Activated naive CD4-positive, alpha-beta T cell (primary cell): ENCODE data around the gene COL2A1.
"Not testable (repeated sequence)": the region's sequence is repeated elsewhere in the genome, so short reads cannot be mapped to it uniquely, and the experiment has no call there.

Experiments used
- DNase-seq, 4 experiments: peaks; one replicate each; lab custom pipeline; 2025; lab: John Stamatoyannopoulos, UW

COL2A1 gene

GRCh38 chr12:47975816-47976215, 28.5 kb downstream of the COL2A1 start:
- no peak for DNase-seq

- DNase-seq, result no peak
These were observed 29.1 kb downstream of the COL2A1 start for GRCh38 chr12:47975036-47975620.

GRCh38 chr12:47973870-47974269, 30.4 kb downstream of the COL2A1 start:
- no peak for DNase-seq

GRCh38 chr12:47972895-47973294, 31.4 kb downstream of the COL2A1 start:
- DNase-seq, result no peak

- DNase-seq, result no peak
These were observed 33.4 kb downstream of the COL2A1 start for GRCh38 chr12:47970843-47971242.

- DNase-seq, result no peak
These were observed 34.4 kb downstream of the COL2A1 start for GRCh38 chr12:47969845-47970244.

- DNase-seq, result no peak
These were observed 36.6 kb downstream of the COL2A1 start for GRCh38 chr12:47967461-47968321.

GRCh38 chr12:47965581-47965980, 38.7 kb downstream of the COL2A1 start:
- no peak for DNase-seq

- DNase-seq, result no peak
These were observed 40.1 kb downstream of the COL2A1 start for GRCh38 chr12:47964106-47964728.

- peak; percentile 81 to 87 (median 84) for DNase-seq
These were observed 40.8 kb downstream of the COL2A1 start, which contains the start of gene TMEM106C for GRCh38 chr12:47963340-47964040. TMEM106C (plus strand) TSS chr12:47963596; CDS start chr12:47964237, 641 bp downstream.

GRCh38 chr12:47962198-47962597, 42.1 kb downstream of the COL2A1 start:
- no peak for DNase-seq

GRCh38 chr12:47957671-47958070, 46.6 kb downstream of the COL2A1 start:
- not testable (repeated sequence) for DNase-seq

- DNase-seq, result no peak
These were observed 49.2 kb downstream of the COL2A1 start for GRCh38 chr12:47955059-47955458.

- no peak for DNase-seq
These were observed 49.7 kb downstream of the COL2A1 start for GRCh38 chr12:47954467-47955045.

GRCh38 chr12:47954058-47954457, 50.2 kb downstream of the COL2A1 start:
- DNase-seq, result no peak

GRCh38 chr12:47950856-47951468, 53.3 kb downstream of the COL2A1 start:
- DNase-seq, result no peak

- DNase-seq, result peak in 2 of 4 experiments; percentile 6 to 23
These were observed 54.6 kb downstream of the COL2A1 start for GRCh38 chr12:47949441-47950341.

GRCh38 chr12:47947341-47947740, 56.9 kb downstream of the COL2A1 start:
- no peak for DNase-seq

GRCh38 chr12:47946413-47947323, 57.6 kb downstream of the COL2A1 start:
- no peak for DNase-seq
